Astrocyte of the cerebellum (primary cell): ENCODE results near the gene RNF220.

Experiments
- DNase-seq: peaks from one replicate; pipeline ENCODE4 v3.0.0-alpha.2; 2011; ENCODE audit warnings: low read depth
- H3K4me3 ChIP-seq: 2 replicates; pipeline ENCODE4 v1.5.1; 2011; ENCODE audit warnings: mild to moderate bottlenecking, low read depth, low read length, moderate library complexity
- in situ Hi-C: cut with HindIII; loops from 2 replicates; pipeline ENCODE4 v1.10.0; 2017; ENCODE audit warnings: low sequenced_read_pairs
- TF ChIP-seq, protein P1 (sequence below): IDR thresholded peaks from 2 replicates; pipeline ENCODE4 v1.5.1; 2012; ENCODE audit warnings: low read length, low read depth, moderate library complexity, mild to moderate bottlenecking; ENCODE audit errors: missing control alignments

The RNF220 gene

DNA sequence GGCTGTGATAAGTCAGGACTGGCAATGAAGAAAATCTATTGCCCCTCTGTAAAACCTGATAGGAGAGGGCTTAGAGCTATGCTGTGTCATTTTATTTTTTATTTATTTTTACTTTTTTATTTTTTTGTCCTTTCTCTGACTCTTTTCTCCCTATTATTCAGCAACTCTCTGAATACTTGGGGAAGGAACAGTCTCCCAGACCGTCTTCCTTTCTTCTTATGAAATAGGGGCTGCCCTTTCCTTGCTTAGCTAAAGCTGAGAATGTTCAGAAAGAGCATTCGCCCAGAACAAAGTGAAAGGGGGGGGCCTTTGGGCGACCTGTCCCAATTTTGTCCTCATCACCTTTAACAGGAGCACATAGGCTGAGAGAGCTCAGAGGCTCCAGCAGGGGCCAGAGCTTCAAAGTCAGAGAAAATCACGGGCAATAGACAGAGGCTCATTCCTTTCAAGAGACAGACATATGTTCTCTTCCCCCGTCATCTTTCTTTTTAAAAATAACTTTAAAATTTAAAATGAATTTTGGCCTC is 80.9 kb downstream of the RNF220 start:
- TF ChIP-seq, protein P1, sequence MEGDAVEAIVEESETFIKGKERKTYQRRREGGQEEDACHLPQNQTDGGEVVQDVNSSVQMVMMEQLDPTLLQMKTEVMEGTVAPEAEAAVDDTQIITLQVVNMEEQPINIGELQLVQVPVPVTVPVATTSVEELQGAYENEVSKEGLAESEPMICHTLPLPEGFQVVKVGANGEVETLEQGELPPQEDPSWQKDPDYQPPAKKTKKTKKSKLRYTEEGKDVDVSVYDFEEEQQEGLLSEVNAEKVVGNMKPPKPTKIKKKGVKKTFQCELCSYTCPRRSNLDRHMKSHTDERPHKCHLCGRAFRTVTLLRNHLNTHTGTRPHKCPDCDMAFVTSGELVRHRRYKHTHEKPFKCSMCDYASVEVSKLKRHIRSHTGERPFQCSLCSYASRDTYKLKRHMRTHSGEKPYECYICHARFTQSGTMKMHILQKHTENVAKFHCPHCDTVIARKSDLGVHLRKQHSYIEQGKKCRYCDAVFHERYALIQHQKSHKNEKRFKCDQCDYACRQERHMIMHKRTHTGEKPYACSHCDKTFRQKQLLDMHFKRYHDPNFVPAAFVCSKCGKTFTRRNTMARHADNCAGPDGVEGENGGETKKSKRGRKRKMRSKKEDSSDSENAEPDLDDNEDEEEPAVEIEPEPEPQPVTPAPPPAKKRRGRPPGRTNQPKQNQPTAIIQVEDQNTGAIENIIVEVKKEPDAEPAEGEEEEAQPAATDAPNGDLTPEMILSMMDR = no peak
- H3K4me3 ChIP-seq = no peak overlapping the region
- in situ Hi-C loops = no loop called here
- DNase-seq = no peak

DNA sequence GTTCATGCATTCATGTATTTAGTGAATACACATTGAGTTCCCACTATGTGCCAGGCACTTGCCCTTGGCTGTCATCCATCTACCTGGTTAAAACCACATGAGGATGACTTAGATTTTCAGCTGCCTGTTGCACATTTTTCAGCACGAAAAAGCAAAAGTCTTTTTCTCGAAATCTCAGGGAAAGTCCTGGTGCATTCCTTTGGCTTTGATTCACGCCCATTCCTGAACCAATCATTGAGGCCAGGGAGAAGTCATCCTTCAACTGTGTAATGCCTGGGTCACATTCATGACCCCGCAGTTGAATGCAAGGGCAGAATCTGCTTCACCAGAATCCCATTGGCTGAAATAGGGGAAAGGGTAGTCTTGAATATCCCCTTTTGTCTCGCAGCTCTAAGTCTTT is 84.4 kb downstream of the RNF220 start:
- H3K4me3 ChIP-seq = no peak overlapping the region
- in situ Hi-C loops = no loop called here
- TF ChIP-seq, protein P1 = no peak
- DNase-seq = no peak

DNA sequence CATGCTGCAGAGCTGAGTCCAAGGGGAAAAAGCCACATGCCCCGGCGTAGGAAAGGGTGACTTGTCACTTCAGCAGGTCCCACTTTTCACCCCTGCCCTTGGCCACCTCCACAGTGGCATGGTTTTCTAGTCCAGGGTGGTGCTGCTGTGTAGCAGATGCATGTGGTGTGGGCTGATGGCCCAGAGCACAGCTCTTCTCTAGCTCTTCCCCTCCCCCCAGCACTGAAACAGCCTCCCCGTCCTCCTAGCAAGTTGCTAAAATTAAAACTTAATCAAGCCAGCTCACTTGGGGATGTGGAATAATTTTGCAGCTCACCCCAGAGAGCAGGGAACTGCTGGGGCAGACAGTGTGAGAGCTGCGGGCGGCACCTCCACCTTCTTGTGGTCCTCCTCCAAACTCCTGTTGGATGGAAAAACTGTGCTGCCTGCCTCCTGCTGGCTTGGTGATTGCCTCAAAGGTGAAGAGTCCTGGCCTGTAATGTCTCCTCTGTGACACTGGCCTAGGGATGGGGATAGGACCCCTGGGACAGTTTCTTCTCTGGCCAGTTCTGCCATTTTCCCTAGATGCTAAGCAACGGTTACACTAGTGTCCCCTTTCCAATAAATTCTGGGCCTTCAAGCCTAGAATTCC is 91.6 kb downstream of the RNF220 start:
- in situ Hi-C loops = no loop called here
- TF ChIP-seq, protein P1 = no peak
- no peak for DNase-seq
- H3K4me3 ChIP-seq = no peak overlapping the region

DNA sequence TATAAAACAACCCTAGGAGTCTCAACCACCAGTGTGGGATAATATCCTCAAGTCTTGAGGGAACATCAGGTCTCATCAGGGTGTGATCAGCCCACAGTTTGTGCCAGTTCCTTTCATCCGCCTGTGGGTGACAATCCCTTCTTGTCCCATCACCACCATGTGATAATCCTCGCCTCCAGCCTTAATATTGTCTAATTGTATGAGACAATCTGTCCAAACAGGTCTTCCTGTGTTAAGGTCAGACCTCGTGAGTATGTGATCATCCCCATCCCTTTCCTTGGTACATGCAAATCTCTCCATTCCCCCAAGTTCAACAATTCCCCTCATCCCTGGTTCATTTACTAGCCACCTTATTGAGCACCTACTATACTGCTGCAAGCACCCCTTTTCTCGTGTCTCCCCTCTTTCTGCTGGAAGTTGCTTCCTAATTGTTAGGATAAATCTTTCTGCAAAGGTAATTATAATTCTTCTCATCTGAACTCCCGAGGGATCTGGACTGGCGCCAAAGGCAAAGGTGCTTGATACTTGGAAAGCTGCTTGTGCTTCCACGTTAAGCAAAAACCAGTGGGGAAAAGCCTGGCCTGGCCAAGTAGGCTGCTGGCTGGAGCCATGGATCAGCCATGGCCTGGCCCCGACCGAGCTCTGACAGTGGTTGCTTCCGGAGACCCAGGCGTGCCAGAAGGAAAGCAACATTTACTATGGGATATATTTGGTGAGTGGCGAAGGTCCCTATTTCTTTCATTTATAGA is 92.5 kb downstream of the RNF220 start:
- H3K4me3 ChIP-seq = no peak overlapping the region
- TF ChIP-seq, protein P1 = no peak
- DNase-seq = no peak
- in situ Hi-C loops = no loop called here

DNA sequence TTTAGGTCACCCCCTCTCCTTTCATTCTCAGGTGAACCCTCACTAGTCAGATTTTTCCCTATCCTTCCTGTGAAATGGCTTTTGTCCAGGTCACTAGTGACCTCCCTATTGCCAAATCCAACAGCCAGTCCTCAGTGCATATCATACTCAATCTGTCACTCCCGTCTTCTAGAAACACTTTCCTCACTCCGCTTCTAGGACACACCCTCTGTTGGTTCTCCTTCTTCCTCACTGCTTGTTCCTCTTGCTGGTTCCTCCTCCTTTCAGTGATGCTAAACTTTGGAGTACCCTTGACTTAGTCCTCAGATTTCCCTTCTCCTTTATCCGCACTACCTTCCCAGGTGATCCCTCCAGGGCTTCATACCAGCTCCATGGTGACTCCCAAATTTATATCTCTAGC is 94.3 kb downstream of the RNF220 start:
- TF ChIP-seq, protein P1 = no peak
- in situ Hi-C loops = no loop called here
- no peak overlapping the region for H3K4me3 ChIP-seq
- DNase-seq = no peak

DNA sequence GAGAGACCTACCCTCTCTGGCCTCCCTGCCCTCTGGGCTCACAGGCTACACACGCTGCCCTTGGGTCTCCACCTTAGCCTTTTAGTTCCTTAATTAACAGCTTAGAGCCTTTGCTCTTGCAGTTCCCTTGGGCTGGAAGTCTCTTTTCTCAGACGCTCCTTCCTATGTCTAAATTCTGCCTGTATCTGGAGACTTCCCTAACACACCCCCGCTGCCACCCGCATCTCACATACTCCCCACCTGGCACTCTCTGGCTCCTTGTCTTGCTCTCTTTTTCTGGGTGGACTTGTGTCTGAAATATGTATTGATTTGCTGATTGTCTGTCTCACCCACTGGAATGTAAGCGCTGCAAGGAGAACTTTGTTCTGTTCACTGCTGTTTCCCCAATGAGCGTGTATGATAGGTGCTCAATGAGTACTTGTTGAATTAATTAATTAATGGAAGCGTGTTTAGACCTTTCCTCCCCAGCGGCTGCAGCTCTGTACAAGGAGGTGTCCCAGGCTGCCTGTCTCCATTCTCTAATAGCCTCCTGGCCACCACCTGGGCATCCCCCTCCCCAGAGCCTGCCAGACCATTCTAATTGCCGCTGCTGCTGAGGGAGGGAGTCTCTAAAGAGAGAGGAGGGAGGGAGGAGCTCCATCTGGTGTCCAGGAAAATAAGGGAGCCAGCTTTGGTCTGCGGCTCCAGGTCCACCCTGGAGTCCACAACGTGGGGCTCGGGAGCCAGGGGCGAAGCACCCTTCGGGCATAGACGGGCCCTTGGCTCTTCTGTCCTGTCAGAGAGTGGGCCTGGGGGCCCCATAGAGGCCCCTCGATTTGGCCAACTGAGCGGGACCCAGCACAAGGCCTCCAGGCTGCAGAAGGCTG is 95.4 kb downstream of the RNF220 start:
- H3K4me3 ChIP-seq = no peak overlapping the region
- no peak for DNase-seq
- TF ChIP-seq, protein P1 = peak; percentile 30
- in situ Hi-C loops = no loop called here
